Smooth muscle cell (in vitro differentiated cells): ENCODE measurements around the gene C1orf141. TPM values are rescaled to one million over a fixed set of nuclear protein-coding genes. Genes with fewer than 3 reads are reported as not detected.

Experiments used
- DNase-seq: peaks from one replicate; lab custom pipeline; 2025; ENCODE audit not compliant: unreplicated experiment; lab: John Stamatoyannopoulos, UW
- H2AFZ ChIP-seq: fragments of 200-600 bp; sonication (generic); 2 replicates; pipeline ENCODE4 v1.6.0; 2016; ENCODE audit warnings: antibody characterized with exemption, low read depth, mild to moderate bottlenecking
- H3F3A ChIP-seq: fragments of 200-600 bp; sonication (generic); 2 replicates; pipeline ENCODE4 v1.6.0; 2017; ENCODE audit warnings: antibody characterized with exemption, low read depth
- H3K27ac ChIP-seq: fragments of 200-600 bp; sonication (generic); 2 replicates; pipeline ENCODE4 v1.5.1; 2016; ENCODE audit warnings: low read depth, mild to moderate bottlenecking
- H3K27me3 ChIP-seq: fragments of 200-600 bp; sonication (generic); 2 replicates; pipeline ENCODE4 v1.6.1; 2016; ENCODE audit warnings: low read depth, mild to moderate bottlenecking
- H3K36me3 ChIP-seq: fragments of 200-600 bp; sonication (generic); 2 replicates; pipeline ENCODE4 v1.5.1; 2016; ENCODE audit warnings: low read depth
- H3K4me1 ChIP-seq: fragments of 200-600 bp; sonication (generic); 2 replicates; pipeline ENCODE4 v1.5.1; 2016; ENCODE audit warnings: low read depth
- H3K4me2 ChIP-seq: fragments of 200-600 bp; sonication (generic); 2 replicates; pipeline ENCODE4 v1.6.0; 2016; ENCODE audit warnings: mild to moderate bottlenecking
- H3K4me3 ChIP-seq: fragments of 200-600 bp; sonication (generic); 2 replicates; pipeline ENCODE4 v1.5.1; 2016; ENCODE audit warnings: mild to moderate bottlenecking
- H3K79me2 ChIP-seq: fragments of 200-600 bp; sonication (generic); 2 replicates; pipeline ENCODE4 v1.6.0; 2016; ENCODE audit warnings: low read depth, mild to moderate bottlenecking
- H3K9ac ChIP-seq: fragments of 200-600 bp; sonication (generic); 2 replicates; pipeline ENCODE4 v1.6.0; 2016; ENCODE audit warnings: low read depth
- H3K9me3 ChIP-seq: fragments of 200-600 bp; sonication (generic); replicated peaks from 2 replicates; pipeline ENCODE4 v1.5.1; 2016; ENCODE audit warnings: low read depth
- H4K20me1 ChIP-seq: fragments of 200-600 bp; sonication (generic); 2 replicates; pipeline ENCODE4 v1.6.0; 2016; ENCODE audit warnings: low read depth
- WGBS: methylation state at CpG from one replicate; pipeline ENCODE4 v1.1.7; 2016; ENCODE audit warnings: low lambda C conversion rate; 5-methylcytosine and 5-hydroxymethylcytosine counted together
- polyA plus RNA-seq: library from polyadenylated mRNA; unstranded; fragments of >200 nt; fragmentation: Nextera tagmentation; extraction: Ambion mirVana; gene quantifications from 2 replicates; pipeline ENCODE4 v1.2.1, GENCODE V29; 2016
- total RNA-seq: library from RNA; depleted of rRNA; stranded (reverse); fragments of >200 nt; gene quantifications from 2 replicates; pipeline ENCODE4 v1.2.3, GENCODE V29; 2014
- TF ChIP-seq, protein P1 (sequence below): fragments of 200-600 bp; sonication (generic); IDR thresholded peaks from 2 replicates; pipeline ENCODE4 v1.5.1; 2017; ENCODE audit warnings: borderline replicate concordance, mild to moderate bottlenecking, antibody characterized with exemption; ENCODE audit not compliant: insufficient read depth, poor library complexity, severe bottlenecking

The C1orf141 gene
- total and polyA plus RNA-seq, 2 experiments from 2014 or later, result not detected

DNA sequence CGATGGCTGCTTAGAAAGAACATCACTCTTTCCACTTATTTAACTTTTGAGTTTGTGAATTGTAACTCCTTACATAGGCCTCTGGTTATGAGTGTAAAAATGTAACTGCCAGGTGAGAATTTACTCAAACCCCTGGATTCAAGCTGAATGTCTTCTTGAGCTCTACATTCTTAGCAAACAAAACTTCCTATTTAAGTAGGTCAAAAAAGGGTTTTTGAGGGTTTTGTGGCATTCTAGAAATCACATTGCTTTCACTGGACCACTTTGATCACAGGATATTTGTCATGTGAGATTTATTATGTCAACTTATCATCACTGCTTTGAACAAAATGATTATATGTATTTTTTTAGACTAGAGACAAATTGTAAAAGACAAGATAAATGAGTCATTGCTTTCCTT, 37.2 kb upstream of the C1orf141 start:
- no peaks in the 10 kb centered on the region for H3F3A ChIP-seq
- TF ChIP-seq, protein P1, sequence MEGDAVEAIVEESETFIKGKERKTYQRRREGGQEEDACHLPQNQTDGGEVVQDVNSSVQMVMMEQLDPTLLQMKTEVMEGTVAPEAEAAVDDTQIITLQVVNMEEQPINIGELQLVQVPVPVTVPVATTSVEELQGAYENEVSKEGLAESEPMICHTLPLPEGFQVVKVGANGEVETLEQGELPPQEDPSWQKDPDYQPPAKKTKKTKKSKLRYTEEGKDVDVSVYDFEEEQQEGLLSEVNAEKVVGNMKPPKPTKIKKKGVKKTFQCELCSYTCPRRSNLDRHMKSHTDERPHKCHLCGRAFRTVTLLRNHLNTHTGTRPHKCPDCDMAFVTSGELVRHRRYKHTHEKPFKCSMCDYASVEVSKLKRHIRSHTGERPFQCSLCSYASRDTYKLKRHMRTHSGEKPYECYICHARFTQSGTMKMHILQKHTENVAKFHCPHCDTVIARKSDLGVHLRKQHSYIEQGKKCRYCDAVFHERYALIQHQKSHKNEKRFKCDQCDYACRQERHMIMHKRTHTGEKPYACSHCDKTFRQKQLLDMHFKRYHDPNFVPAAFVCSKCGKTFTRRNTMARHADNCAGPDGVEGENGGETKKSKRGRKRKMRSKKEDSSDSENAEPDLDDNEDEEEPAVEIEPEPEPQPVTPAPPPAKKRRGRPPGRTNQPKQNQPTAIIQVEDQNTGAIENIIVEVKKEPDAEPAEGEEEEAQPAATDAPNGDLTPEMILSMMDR, result no peak
- no peaks in the 10 kb centered on the region for H4K20me1 ChIP-seq
- no peak overlapping the region for H3K27ac ChIP-seq
- H3K79me2 ChIP-seq, result no peaks in the 10 kb centered on the region
- H2AFZ ChIP-seq, result no peak overlapping the region
- no peaks in the 10 kb centered on the region for H3K27me3 ChIP-seq
- H3K9ac ChIP-seq, result no peak overlapping the region
- no peak overlapping the region for H3K4me2 ChIP-seq
- 92% methylated on average over 1 of the region's 1 CpG for WGBS
- H3K9me3 ChIP-seq, result no peaks in the 10 kb centered on the region
- H3K4me1 ChIP-seq, result no peaks in the 10 kb centered on the region
- DNase-seq, result no peak
- H3K4me3 ChIP-seq, result no peak overlapping the region
- H3K36me3 ChIP-seq, result no peaks in the 10 kb centered on the region

DNA sequence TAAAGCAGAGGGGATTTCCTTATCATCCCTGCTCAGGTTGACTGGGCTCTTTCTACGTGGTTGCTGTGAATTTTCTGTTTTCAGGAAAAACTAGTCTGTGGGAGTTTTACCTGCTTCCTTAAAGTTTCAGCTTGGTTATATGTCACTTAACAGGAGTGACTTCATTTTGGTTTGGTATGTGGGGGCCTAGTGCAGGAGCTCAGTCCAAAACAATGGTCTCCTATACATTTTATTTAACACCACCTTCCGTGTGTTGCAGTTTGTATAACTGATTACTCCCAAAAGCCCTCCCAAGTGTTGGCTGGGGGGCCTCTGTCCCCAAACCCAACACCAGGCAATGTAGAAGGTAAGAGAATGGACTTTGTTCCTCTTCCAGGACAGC, 36.8 kb upstream of the C1orf141 start:
- H3K4me3 ChIP-seq, result no peak overlapping the region
- H3K4me1 ChIP-seq, result no peaks in the 10 kb centered on the region
- no peaks in the 10 kb centered on the region for H3K27me3 ChIP-seq
- H3K36me3 ChIP-seq, result no peaks in the 10 kb centered on the region
- no peak overlapping the region for H3K9ac ChIP-seq
- no peaks in the 10 kb centered on the region for H3F3A ChIP-seq
- no peaks in the 10 kb centered on the region for H4K20me1 ChIP-seq
- no peak overlapping the region for H3K27ac ChIP-seq
- H3K4me2 ChIP-seq, result no peak overlapping the region
- no peak overlapping the region for H2AFZ ChIP-seq
- WGBS, result 75% methylated on average over 2 of the region's 2 CpGs
- no peak for DNase-seq
- H3K9me3 ChIP-seq, result no peaks in the 10 kb centered on the region
- H3K79me2 ChIP-seq, result no peaks in the 10 kb centered on the region
- TF ChIP-seq, protein P1, result no peak

DNA sequence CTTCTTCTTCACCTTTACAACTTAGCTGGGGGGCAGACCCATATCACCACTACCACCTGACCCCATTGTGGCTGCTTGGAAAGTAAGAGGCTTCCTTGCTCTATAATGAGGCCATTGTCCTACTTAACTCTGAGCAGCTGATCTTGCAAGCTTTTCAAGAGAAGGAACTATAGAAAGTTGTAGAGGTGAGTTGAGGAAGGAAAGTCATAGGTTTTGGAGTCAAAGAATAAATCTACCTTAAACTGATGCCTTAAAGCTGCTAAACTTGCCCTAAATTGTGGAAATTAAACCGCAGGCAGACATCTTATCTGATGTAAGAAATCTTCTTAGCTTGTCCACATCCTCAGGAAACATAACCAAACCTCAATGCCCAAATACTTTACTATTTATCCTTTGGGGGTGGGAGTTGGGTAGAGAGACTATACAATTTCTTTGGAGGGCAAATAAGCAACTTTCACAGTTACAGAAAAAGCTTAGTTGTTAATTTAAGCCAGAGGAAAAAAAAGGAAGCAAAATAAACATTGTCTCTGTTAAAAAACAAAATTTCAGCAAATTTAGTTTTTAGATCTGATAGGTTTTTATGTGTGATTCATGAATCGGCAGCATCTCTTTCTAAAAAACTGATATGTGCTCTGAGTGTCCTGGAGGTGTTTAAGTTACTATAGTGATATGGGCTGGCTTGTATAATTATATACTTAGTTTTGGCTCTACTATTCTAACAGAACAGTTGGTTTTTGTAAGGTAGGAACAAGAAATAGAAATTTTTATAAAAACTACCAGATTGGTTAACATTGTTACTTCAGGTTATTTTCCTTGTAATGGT, 36.2 kb upstream of the C1orf141 start:
- TF ChIP-seq, protein P1, result no peak
- Histone ChIP-seq H3K27ac (no peak overlapping the region), H3F3A (no peaks in the 10 kb centered on the region), H3K36me3 (no peaks in the 10 kb centered on the region), H3K9ac (no peak overlapping the region), H4K20me1 (no peaks in the 10 kb centered on the region), H2AFZ (no peak overlapping the region), H3K27me3 (no peaks in the 10 kb centered on the region), H3K79me2 (no peaks in the 10 kb centered on the region), H3K4me1 (no peaks in the 10 kb centered on the region), H3K4me3 (no peak overlapping the region), H3K4me2 (no peak overlapping the region), H3K9me3 (no peaks in the 10 kb centered on the region)
- 78% methylated on average over 2 of the region's 2 CpGs for whole genome bisulfite sequencing
- DNase-seq, result no peak

GRCh38 chr1:67169932-67170331, 35.2 kb upstream of the C1orf141 start:
- Histone ChIP-seq H3K79me2 (no peaks in the 10 kb centered on the region), H3K4me3 (no peak overlapping the region), H3K36me3 (no peaks in the 10 kb centered on the region), H3K27me3 (no peaks in the 10 kb centered on the region), H3K4me1 (no peaks in the 10 kb centered on the region), H2AFZ (no peak overlapping the region), H3F3A (no peaks in the 10 kb centered on the region), H3K4me2 (no peak overlapping the region), H3K9me3 (no peaks in the 10 kb centered on the region), H4K20me1 (no peaks in the 10 kb centered on the region), H3K9ac (no peak overlapping the region), H3K27ac (no peak overlapping the region)
- TF ChIP-seq, protein P1, result no peak
- no peak for DNase-seq
- 84% methylated on average over 3 of the region's 3 CpGs for WGBS
